H9 (cell line): ENCODE data around the gene LRRC3C. TPM values are rescaled to one million over a fixed set of nuclear protein-coding genes. Genes with fewer than 3 reads are reported as not detected.
"Not testable (repeated sequence)": the region's sequence is repeated elsewhere in the genome, so short reads cannot be mapped to it uniquely, and the experiment has no call there.

ENCODE experiments used
- DNase-seq: peaks from one replicate; pipeline ENCODE4 v3.0.0-alpha.2; 2017
- H2AFZ ChIP-seq: one replicate; pipeline ENCODE4 v1.6.1; 2013; ENCODE audit warnings: mild to moderate bottlenecking, low read length, control low read depth, moderate library complexity
- H2AK5ac ChIP-seq: 2 replicates; pipeline ENCODE4 v1.6.1; 2013; ENCODE audit warnings: low read length, control low read depth, mixed read lengths; ENCODE audit not compliant: insufficient read length
- H2BK120ac ChIP-seq: one replicate; pipeline ENCODE4 v1.6.1; 2013; ENCODE audit warnings: low read depth, mild to moderate bottlenecking, low read length, control low read depth, inconsistent platforms; ENCODE audit not compliant: poor library complexity, severe bottlenecking
- H2BK12ac ChIP-seq: 2 replicates; pipeline ENCODE4 v1.6.1; 2013; ENCODE audit warnings: low read length, control low read depth, mixed read lengths, low read depth; ENCODE audit not compliant: insufficient read length
- H2BK15ac ChIP-seq: 2 replicates; pipeline ENCODE4 v1.6.1; 2013; ENCODE audit warnings: low read depth, low read length, control low read depth
- H2BK20ac ChIP-seq: one replicate; pipeline ENCODE4 v1.6.1; 2013; ENCODE audit warnings: low read depth, mild to moderate bottlenecking, low read length, control low read depth, inconsistent platforms; ENCODE audit not compliant: poor library complexity, severe bottlenecking
- H2BK5ac ChIP-seq: 2 replicates; pipeline ENCODE4 v1.6.1; 2013; ENCODE audit warnings: low read length, control low read depth, mixed read lengths; ENCODE audit not compliant: insufficient read length
- H3K14ac ChIP-seq: 2 replicates; pipeline ENCODE4 v1.6.1; 2013; ENCODE audit warnings: low read length, control low read depth; ENCODE audit not compliant: insufficient read depth
- H3K18ac ChIP-seq: 2 replicates; pipeline ENCODE4 v1.6.1; 2013; ENCODE audit warnings: low read depth, mild to moderate bottlenecking, mixed read lengths, low read length, control low read depth; ENCODE audit not compliant: insufficient read length
- H3K23ac ChIP-seq: 2 replicates; pipeline ENCODE4 v1.6.1; 2013; ENCODE audit warnings: low read length, control low read depth, mixed read lengths, low read depth; ENCODE audit not compliant: insufficient read length
- H3K23me2 ChIP-seq: 2 replicates; pipeline ENCODE4 v1.6.1; 2013; ENCODE audit warnings: low read depth, mild to moderate bottlenecking, mixed read lengths, low read length, control low read depth; ENCODE audit not compliant: insufficient read length, poor library complexity, severe bottlenecking
- H3K27ac ChIP-seq: 2 replicates; pipeline ENCODE4 v1.5.1; 2013; ENCODE audit warnings: low read length, control low read depth, mixed read lengths, low read depth; ENCODE audit not compliant: insufficient read length
- H3K27me3 ChIP-seq: 2 replicates; pipeline ENCODE4 v1.6.1; 2013; ENCODE audit warnings: low read length, control low read depth, inconsistent platforms; ENCODE audit not compliant: insufficient read depth
- H3K4ac ChIP-seq: 2 replicates; pipeline ENCODE4 v1.6.1; 2013; ENCODE audit warnings: low read depth, mild to moderate bottlenecking, control low read depth, inconsistent platforms, low read length, moderate library complexity
- H3K4me1 ChIP-seq: 2 replicates; pipeline ENCODE4 v1.6.1; 2013; ENCODE audit warnings: low read length, control low read depth, inconsistent platforms; ENCODE audit not compliant: insufficient read depth
- H3K4me2 ChIP-seq: 2 replicates; pipeline ENCODE4 v1.6.1; 2013; ENCODE audit warnings: low read length, control low read depth, mixed read lengths; ENCODE audit not compliant: insufficient read length, insufficient read depth
- H3K56ac ChIP-seq: 2 replicates; pipeline ENCODE4 v1.6.1; 2013; ENCODE audit warnings: low read depth, mild to moderate bottlenecking, mixed read lengths, low read length, control low read depth; ENCODE audit not compliant: insufficient read length
- H3K79me1 ChIP-seq: 2 replicates; pipeline ENCODE4 v1.6.1; 2013; ENCODE audit warnings: low read depth, mild to moderate bottlenecking, moderate library complexity, low read length, control low read depth, inconsistent platforms; ENCODE audit not compliant: insufficient read depth, poor library complexity, severe bottlenecking
- H3K79me2 ChIP-seq: 2 replicates; pipeline ENCODE4 v1.6.1; 2013; ENCODE audit warnings: low read length, control low read depth, inconsistent platforms; ENCODE audit not compliant: insufficient read depth
- H3K9ac ChIP-seq: 2 replicates; pipeline ENCODE4 v1.6.1; 2013; ENCODE audit warnings: low read length, control low read depth, mixed read lengths; ENCODE audit not compliant: insufficient read length; ENCODE audit errors: extremely low read depth
- H3K9me3 ChIP-seq: one replicate; pipeline ENCODE4 v1.6.1; 2013; ENCODE audit warnings: low read depth, low read length, inconsistent platforms; ENCODE audit not compliant: control insufficient read depth
- H3T11ph ChIP-seq: one replicate; pipeline ENCODE4 v1.6.1; 2013; ENCODE audit warnings: mild to moderate bottlenecking, low read length, control low read depth, inconsistent platforms
- H4K20me1 ChIP-seq: one replicate; pipeline ENCODE4 v1.6.1; 2013; ENCODE audit not compliant: control insufficient read depth, insufficient read length, insufficient read depth
- H4K5ac ChIP-seq: 2 replicates; pipeline ENCODE4 v1.6.1; 2013; ENCODE audit warnings: low read depth, mild to moderate bottlenecking, mixed read lengths, low read length, control low read depth; ENCODE audit not compliant: insufficient read length
- H4K8ac ChIP-seq: replicated peaks from 2 replicates; pipeline ENCODE4 v1.6.1; 2013; ENCODE audit warnings: low read length, control low read depth, mixed read lengths, low read depth; ENCODE audit not compliant: insufficient read length
- H4K91ac ChIP-seq: 2 replicates; pipeline ENCODE4 v1.6.1; 2013; ENCODE audit warnings: low read depth, mild to moderate bottlenecking, moderate library complexity, mixed read lengths, low read length, control low read depth; ENCODE audit not compliant: insufficient read length
- H3K27ac Mint-ChIP-seq, 3 experiments: 2 replicates in 2 of 3; 3 replicates in 1 of 3; pipeline ENCODE4 v1.8.0; 2020 to 2021; ENCODE audit warnings: mixed read lengths in 3 of 3, mild to moderate bottlenecking in 1 of 3, moderate library complexity in 1 of 3
- H3K27me3 Mint-ChIP-seq: 2 replicates; pipeline ENCODE4 v1.8.0; 2021; ENCODE audit warnings: low read depth, mild to moderate bottlenecking, moderate library complexity, mixed read lengths
- H3K36me3 Mint-ChIP-seq, 3 experiments: 2 replicates in 2 of 3; 3 replicates in 1 of 3; pipeline ENCODE4 v1.8.0; 2020 to 2021; ENCODE audit warnings: low read depth in 3 of 3, mixed read lengths in 3 of 3; ENCODE audit not compliant: insufficient read depth in 1 of 3
- H3K4me1 Mint-ChIP-seq, 2 experiments: 2 replicates each; pipeline ENCODE4 v1.8.0; 2020; ENCODE audit warnings: mixed read lengths in 2 of 2
- H3K4me3 Mint-ChIP-seq, 2 experiments: 2 replicates in 1 of 2; 3 replicates in 1 of 2; pipeline ENCODE4 v1.8.0; 2020 to 2021; ENCODE audit warnings: mild to moderate bottlenecking in 2 of 2, mixed read lengths in 2 of 2, moderate library complexity in 1 of 2
- H3K9me3 Mint-ChIP-seq, 2 experiments: 2 replicates in 1 of 2; 3 replicates in 1 of 2; pipeline ENCODE4 v1.8.0; 2020; ENCODE audit warnings: mild to moderate bottlenecking in 2 of 2, mixed read lengths in 2 of 2, moderate library complexity in 1 of 2
- CTCF ChIP-seq: fragments of 200-600 bp; sonication (generic); conservative IDR thresholded peaks from 3 replicates; pipeline ENCODE4 v1.8.0; 2021; ENCODE audit warnings: antibody characterized with exemption, mild to moderate bottlenecking
- WGBS: extraction: QIAGEN DNeasy Blood & Tissue Kit; methylation state at CpG from one replicate; pipeline ENCODE4 v1.1.7; 2013; ENCODE audit warnings: missing lambda C conversion rate, low lambda C conversion rate, mixed read lengths; ENCODE audit not compliant: insufficient read length; ENCODE audit errors: extremely low coverage; 5-methylcytosine and 5-hydroxymethylcytosine counted together
- long read RNA-seq: library from polyadenylated mRNA; unstranded; transcript quantifications from one replicate; pipeline ENCODE4 v2.0.0, GENCODE V29; 2020
- total RNA-seq: library from RNA; stranded (reverse); gene quantifications from 2 replicates; pipeline ENCODE4 v1.2.1, GENCODE V29; 2021

The LRRC3C gene
- total RNA-seq = not detected in 2 replicates
- long read RNA-seq = 0 reads

GRCh38 chr17:39927101-39927928, at the start of gene LRRC3C, which contains the start of gene ORMDL3:
LRRC3C (plus strand) TSS chr17:39927732; CDS start chr17:39941524, 13,792 bp downstream.
ORMDL3 (minus strand) TSS chr17:39927601; CDS start chr17:39924203, 3,398 bp downstream.
- no peaks in the 10 kb centered on the region for H4K20me1 ChIP-seq
- peak; percentile 98 for DNase-seq
- H3K79me2 ChIP-seq = peaks cover 13% of the 10 kb centered on the region; the same call in 1 of the 2 replicates
- H3K27me3 Mint-ChIP-seq = no peaks in the 10 kb centered on the region
- H3K79me1 ChIP-seq = peaks cover 13% of the 10 kb centered on the region
- TF ChIP-seq CTCF = no peak
- H3K36me3 Mint-ChIP-seq = peaks cover 9 to 19% (median 17%) of the 10 kb centered on the region in 3 experiments
- peaks cover 15% of the 10 kb centered on the region for H3K23me2 ChIP-seq
- no peaks in the 10 kb centered on the region; a peak in 1 of 5 replicates for H3K9me3 Mint-ChIP-seq
- no peak within 1 kb of the TSS for H2BK12ac ChIP-seq
- H3K4me3 Mint-ChIP-seq = peak within 1 kb of the TSS; percentile 76 to 89
- H3K27me3 ChIP-seq = no peaks in the 10 kb centered on the region
- no peak within 1 kb of the TSS for H3T11ph ChIP-seq
- H3K4me1 Mint-ChIP-seq = peaks cover 34 to 39% of the 10 kb centered on the region in 2 experiments
- H2BK120ac ChIP-seq = no peak within 1 kb of the TSS
- no peak within 1 kb of the TSS for H3K4ac ChIP-seq
- H3K27ac ChIP-seq = peak within 1 kb of the TSS; percentile 76
- H3K56ac ChIP-seq = no peak within 1 kb of the TSS
- no peak within 1 kb of the TSS for H3K23ac ChIP-seq
- peak within 1 kb of the TSS; percentile 93 to 98 (median 97) for H3K27ac Mint-ChIP-seq
- H2BK15ac ChIP-seq = no peak within 1 kb of the TSS
- H4K8ac ChIP-seq = no peak within 1 kb of the TSS
- H3K14ac ChIP-seq = peak within 1 kb of the TSS; percentile 92
- no peak within 1 kb of the TSS for H2BK20ac ChIP-seq
- no CpG with 5 or more reads among the region's 72 CpGs for WGBS
- H2AK5ac ChIP-seq = no peak within 1 kb of the TSS
- H2BK5ac ChIP-seq = peak within 1 kb of the TSS; percentile 70
- H4K91ac ChIP-seq = no peak within 1 kb of the TSS
- H3K4me2 ChIP-seq = peak within 1 kb of the TSS; percentile 90
- peak within 1 kb of the TSS; percentile 96 for H2AFZ ChIP-seq
- no peak within 1 kb of the TSS for H4K5ac ChIP-seq
- peaks cover 5% of the 10 kb centered on the region; the same call in 1 of the 2 replicates for H3K4me1 ChIP-seq
- H3K9ac ChIP-seq = peak within 1 kb of the TSS; percentile 89
- H3K9me3 ChIP-seq = no peaks in the 10 kb centered on the region
- peak within 1 kb of the TSS; percentile 82 for H3K18ac ChIP-seq

GRCh38 chr17:39886102-39886501, 41.4 kb upstream of the LRRC3C start:
- not testable (repeated sequence) for H3K9me3 ChIP-seq, H3K27ac ChIP-seq, H2BK20ac ChIP-seq, H3K9ac ChIP-seq, H2AK5ac ChIP-seq, H3K27me3 ChIP-seq, H2BK5ac ChIP-seq, H2BK120ac ChIP-seq, H3K4ac ChIP-seq, H2BK15ac ChIP-seq, H3K36me3 Mint-ChIP-seq, H3K4me1 Mint-ChIP-seq, H3K23me2 ChIP-seq, H4K5ac ChIP-seq, H2BK12ac ChIP-seq, H3K4me1 ChIP-seq, H4K8ac ChIP-seq, H3T11ph ChIP-seq, H4K20me1 ChIP-seq, H3K14ac ChIP-seq, H3K56ac ChIP-seq, H3K79me1 ChIP-seq, H4K91ac ChIP-seq, H3K23ac ChIP-seq, H3K18ac ChIP-seq, H3K4me2 ChIP-seq, H3K9me3 Mint-ChIP-seq, H3K4me3 Mint-ChIP-seq, DNase-seq, H2AFZ ChIP-seq, H3K79me2 ChIP-seq
- Mint-ChIP-seq H3K27ac (peak overlapping the region in 1 of 3 experiments; percentile 8; a peak in 1 of 7 replicates), H3K27me3 (peaks cover 16% of the 10 kb centered on the region)
- no CpG with 5 or more reads among the region's 5 CpGs for WGBS
